Measurements from ENCODE around the gene ARHGAP24. TPM values are rescaled to one million over a fixed set of nuclear protein-coding genes. Genes with fewer than 3 reads are reported as not detected.

Gene ARHGAP24
- total RNA-seq, 1 experiment from 2014 or later, result 2.1 TPM

- TF ChIP-seq STAT6 (CRISPR knock-in tag; conservative IDR thresholded peaks at IDR 0.05; ENCODE audit: low read depth), result no peak
- no peak for TF ChIP-seq NFE2L1 (CRISPR knock-in tag; IDR thresholded peaks at IDR 0.05)
These were observed 3.6 kb downstream of the ARHGAP24 start (continued) for GRCh38 chr4:85478576-85478975.

- no peaks in the 10 kb centered on the region for H3K9me3 Mint-ChIP-seq
- peak; percentile 78 for ATAC-seq
- CTCF ChIA-PET, result no interaction called here
These were observed 7.2 kb downstream of the ARHGAP24 start for GRCh38 chr4:85482010-85482738.

GRCh38 chr4:85486425-85487086, 11.6 kb downstream of the ARHGAP24 start:
- CTCF ChIA-PET, result no interaction called here
- DNase-seq (ENCODE audit: low spot score) (no peak), ATAC-seq (no peak)
- no peak for TF ChIP-seq CREM (CRISPR knock-in tag; IDR thresholded peaks at IDR 0.05)
- TF ChIP-seq RORB (CRISPR knock-in tag; IDR thresholded peaks at IDR 0.05), result no peak
- TF ChIP-seq GTF2I (CRISPR knock-in tag; conservative IDR thresholded peaks at IDR 0.05), result no peak
- TF ChIP-seq CREB1 (CRISPR knock-in tag; IDR thresholded peaks at IDR 0.05), result no peak
- no peak for TF ChIP-seq AFF4 (CRISPR knock-in tag; IDR thresholded peaks at IDR 0.05; ENCODE audit: borderline replicate concordance)
- TF ChIP-seq RELA (CRISPR knock-in tag; IDR thresholded peaks at IDR 0.05; ENCODE audit: borderline replicate concordance), result no peak
- TF ChIP-seq TEAD4 (CRISPR knock-in tag; IDR thresholded peaks at IDR 0.05), result no peak
- TF ChIP-seq ATF3 (CRISPR knock-in tag; conservative IDR thresholded peaks at IDR 0.05), result no peak
- Mint-ChIP-seq H3K9me3 (no peaks in the 10 kb centered on the region), H3K36me3 (no peaks in the 10 kb centered on the region), H3K4me1 (peaks cover 23% of the 10 kb centered on the region), H3K4me3 (no peak overlapping the region), H3K27me3 (ENCODE audit: low read depth) (no peaks in the 10 kb centered on the region), H3K27ac (no peak overlapping the region)
- POLR2A ChIA-PET, result no interaction called here

More at GRCh38 chr4:85482010-85482738, 7.2 kb downstream of the ARHGAP24 start:
- POLR2A ChIA-PET, result no interaction called here
- H3K27me3 Mint-ChIP-seq (ENCODE audit: low read depth), result no peaks in the 10 kb centered on the region
- no peaks in the 10 kb centered on the region for H3K36me3 Mint-ChIP-seq
- H3K4me3 Mint-ChIP-seq, result no peak overlapping the region
- no peak overlapping the region for H3K27ac Mint-ChIP-seq
- peaks cover 6% of the 10 kb centered on the region for H3K4me1 Mint-ChIP-seq
- DNase-seq (ENCODE audit: low spot score), result peak; percentile 30
- TF ChIP-seq ETV6 (CRISPR knock-in tag; IDR thresholded peaks at IDR 0.05) (no peak), USF1 (CRISPR knock-in tag; IDR thresholded peaks at IDR 0.05) (no peak), ZNF281 (CRISPR knock-in tag; IDR thresholded peaks at IDR 0.05) (no peak), TEAD4 (CRISPR knock-in tag; IDR thresholded peaks at IDR 0.05) (no peak), CREB1 (CRISPR knock-in tag; IDR thresholded peaks at IDR 0.05) (no peak), ZSCAN18 (CRISPR knock-in tag; IDR thresholded peaks at IDR 0.05) (no peak), EMX1 (CRISPR knock-in tag; IDR thresholded peaks at IDR 0.05) (no peak)
